Right forelimb (tissue), 1 donor: ENCODE measurements around the gene DKC1.

ENCODE experiments used
- DNase-seq: peaks from one replicate; pipeline ENCODE4 v3.0.0-alpha.2; 2018

Gene DKC1

GRCh38 chrX:154762537-154763296 lies at the start of gene DKC1:
DKC1 (plus strand) TSS chrX:154762864; CDS start chrX:154762966, 102 bp downstream.
- DNase-seq = peak; percentile 93

GRCh38 chrX:154714925-154715324 lies 47.7 kb upstream of the DKC1 start:
- DNase-seq = no peak

DNA sequence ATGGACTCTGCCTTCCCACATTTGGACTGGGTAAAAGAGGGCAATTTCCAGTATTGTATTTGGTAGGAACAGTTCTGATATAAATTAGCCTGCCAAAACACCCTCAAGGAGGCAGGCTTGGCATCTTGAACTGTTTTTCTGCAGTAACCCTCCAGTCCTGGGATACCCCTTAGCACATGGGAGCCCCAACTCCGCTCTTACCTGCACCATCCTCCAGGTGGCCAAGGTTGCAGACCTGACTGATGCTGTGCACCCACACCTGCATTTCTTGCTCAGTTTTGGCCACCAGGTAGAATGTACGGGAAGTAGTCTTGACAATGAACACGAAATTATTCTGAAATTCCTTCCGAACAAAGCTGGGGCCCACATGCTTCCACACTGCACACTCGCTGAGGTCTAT lies 46.8 kb upstream of the DKC1 start:
- no peak for DNase-seq

DNA sequence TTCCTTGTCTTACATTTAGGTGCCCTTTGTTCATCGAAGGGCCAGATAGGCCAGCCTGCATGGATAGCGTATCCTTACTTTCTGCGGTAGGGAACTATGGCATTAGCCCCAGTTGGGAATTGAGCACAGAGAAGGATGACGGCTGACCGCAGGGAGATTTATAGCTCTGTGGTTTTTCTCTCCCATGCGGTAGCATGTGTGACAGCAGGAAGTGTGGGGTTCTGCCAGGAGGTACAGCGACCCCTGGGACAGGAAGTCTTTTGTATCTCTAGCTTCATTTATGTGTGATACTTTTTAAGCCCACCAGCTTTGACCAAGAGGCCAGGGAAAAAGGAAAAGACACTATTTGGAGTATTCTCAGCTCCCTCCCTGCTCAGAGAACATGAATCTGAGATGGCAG lies 44.8 kb upstream of the DKC1 start:
- DNase-seq = no peak

- no peak for DNase-seq
These were observed 44.0 kb upstream of the DKC1 start for GRCh38 chrX:154718616-154719015.

- DNase-seq = no peak
These were observed 43.5 kb upstream of the DKC1 start for GRCh38 chrX:154719132-154719675.

DNA sequence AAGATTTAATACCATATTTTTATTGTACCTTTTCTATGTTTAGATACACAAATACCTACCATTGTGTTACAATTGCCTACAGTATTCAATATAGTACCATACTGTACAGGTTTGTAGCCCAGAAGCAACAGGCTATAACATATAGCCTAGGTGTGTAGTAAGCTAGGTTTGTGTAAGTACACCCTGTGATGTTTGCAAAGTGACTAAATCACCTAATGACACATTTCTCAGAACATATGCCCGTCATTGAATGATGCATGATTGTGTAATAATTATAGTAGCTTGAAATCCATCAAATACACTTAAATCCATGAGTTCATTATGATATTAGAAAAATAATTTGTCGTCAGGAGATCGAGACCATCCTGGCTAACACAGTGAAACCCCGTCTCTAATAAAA lies 42.6 kb upstream of the DKC1 start:
- DNase-seq = no peak

DNA sequence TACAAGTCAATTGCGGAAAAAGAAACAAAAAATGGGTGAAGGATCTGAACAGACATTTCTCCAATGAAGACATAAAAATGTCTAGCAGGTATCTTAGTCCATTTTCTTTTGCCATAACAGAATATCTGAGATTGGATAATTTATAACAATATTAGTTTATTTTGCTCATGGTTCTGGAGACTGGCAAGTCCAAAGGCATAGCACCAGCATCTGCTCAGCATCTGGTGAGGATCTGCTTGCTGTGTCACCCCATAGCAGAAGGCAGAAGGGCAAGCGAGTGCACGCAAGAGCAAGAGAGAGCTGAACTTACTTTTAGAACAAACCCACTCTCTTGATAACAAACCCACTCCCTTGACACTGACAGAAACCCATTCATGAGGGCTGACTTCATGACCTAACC lies 41.5 kb upstream of the DKC1 start:
- DNase-seq = no peak

- no peak for DNase-seq
These were observed 37.5 kb upstream of the DKC1 start for GRCh38 chrX:154724993-154725756.

DNA sequence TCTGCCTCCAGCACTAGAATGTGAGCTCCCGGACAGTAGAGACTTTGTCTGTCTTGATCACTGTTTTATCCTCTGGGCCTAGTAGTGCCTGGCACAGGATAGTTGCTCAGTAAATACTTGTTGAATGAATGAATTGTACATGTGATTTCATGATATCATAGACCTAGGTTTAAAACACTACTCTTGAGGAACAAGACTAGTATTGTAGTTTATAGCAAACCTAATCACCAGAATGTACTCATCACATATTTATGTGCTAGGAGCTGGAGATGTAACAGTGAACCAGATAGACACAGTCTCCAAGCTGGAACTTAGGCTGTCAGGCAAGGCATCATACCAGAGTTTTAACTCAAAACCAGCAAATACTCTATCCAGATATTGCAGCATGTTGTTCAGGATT lies 35.2 kb upstream of the DKC1 start:
- DNase-seq = no peak

- peak; percentile 77 for DNase-seq
These were observed 34.8 kb upstream of the DKC1 start for GRCh38 chrX:154727871-154728270.

GRCh38 chrX:154728431-154729190 lies 34.1 kb upstream of the DKC1 start:
- DNase-seq = no peak

DNA sequence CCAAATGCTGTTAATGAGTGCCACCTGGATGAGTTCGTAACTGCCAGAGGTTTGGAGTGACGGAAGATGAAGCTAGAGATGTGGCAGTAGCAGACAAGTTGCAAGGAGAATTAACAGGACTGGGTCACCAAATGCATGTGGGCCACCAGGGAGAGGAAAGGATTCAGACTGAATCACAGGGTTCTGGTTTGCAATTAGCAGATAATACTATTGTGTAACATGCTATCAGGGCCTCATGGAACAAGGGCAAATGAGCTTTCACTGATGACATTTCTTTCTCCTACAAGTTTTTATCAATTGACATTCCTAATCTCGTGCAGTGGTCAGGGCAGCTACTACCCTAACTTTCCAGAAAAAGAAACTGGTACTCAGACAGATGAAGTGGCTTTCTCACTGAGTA lies 33.2 kb upstream of the DKC1 start:
- no peak for DNase-seq

DNA sequence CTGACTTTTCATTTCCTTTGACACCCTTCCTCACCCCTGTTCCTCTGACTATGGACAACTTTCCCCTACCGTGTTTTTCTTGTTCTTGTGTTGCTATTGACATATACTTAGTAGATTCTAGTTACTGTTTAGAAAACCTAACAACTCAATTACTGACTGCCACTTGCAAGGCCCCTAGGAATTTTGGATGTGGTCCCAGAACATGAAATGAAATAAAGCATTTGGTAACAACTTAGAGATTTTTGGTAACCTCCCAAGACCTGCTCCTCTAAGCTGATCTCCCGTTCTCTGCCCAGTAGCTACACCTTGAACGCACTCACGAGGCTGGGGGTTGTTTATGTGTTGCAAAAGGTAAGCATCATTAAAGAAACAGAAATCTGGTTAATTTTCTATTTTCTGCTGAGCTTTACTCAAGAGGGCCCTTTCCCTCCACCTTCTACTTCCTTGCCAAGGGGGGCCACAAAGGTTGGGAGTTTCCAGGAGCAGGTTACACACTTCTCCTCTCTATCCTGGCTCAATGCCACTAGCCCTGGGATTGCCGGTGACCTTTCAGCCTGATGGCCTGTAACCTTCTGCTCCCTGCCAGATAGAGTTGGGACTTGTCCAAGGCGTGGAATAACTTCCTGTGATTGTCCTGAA lies 32.3 kb upstream of the DKC1 start:
- no peak for DNase-seq

- no peak for DNase-seq
These were observed 31.5 kb upstream of the DKC1 start for GRCh38 chrX:154731184-154731583.

GRCh38 chrX:154731881-154732280 lies 30.8 kb upstream of the DKC1 start:
- DNase-seq = no peak

- no peak for DNase-seq
These were observed 30.1 kb upstream of the DKC1 start for GRCh38 chrX:154732421-154733065.

DNA sequence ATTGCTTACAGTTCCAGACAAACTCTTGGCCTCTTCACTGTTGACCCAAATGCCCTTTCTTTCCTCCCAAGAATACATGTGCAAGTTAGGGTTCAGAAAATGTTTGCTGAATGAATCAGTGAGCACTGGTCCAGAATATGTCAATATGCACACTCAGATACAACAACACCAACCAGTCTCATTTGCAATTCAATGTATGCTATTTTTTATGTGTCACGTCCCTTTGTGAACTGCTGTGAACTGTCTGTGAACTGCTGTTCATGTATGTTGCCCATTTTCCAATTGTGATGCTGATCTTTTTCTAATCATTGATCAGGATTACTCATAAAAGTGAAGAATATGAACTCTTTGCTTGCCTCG lies 29.6 kb upstream of the DKC1 start:
- no peak for DNase-seq

DNA sequence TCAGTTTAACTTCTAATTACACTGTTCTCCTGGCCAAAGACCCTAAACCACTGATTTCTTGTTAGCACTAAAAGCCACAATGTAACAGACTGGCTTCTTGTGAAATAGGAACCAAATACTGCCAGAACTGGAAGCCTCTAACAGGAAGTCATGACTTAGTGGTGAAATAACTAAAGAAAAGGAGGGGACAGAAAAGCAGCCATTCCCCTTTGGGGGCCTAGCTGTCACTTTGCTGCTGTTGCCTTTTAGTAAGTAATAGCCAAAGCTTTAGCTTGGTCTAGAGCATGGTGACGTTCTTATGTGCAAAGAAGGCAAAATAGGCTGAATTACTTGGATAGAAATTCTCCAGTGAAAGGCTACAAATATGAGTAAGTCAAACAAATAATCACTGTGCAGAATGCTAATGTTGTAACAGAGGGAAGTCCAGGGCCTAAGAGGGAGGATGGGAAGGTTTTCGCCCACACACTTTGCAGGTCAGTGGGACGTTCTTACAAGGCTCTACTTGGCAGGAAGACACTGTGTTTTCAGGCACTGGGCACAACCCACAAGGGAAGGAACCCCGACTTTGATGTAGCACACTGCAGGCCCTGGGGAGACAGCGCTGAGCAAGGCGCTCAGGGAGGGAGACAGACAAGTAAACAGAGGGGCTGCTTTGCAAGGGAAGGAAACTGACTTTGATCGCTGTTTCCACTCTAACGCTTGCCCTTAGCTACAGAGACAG lies 28.4 kb upstream of the DKC1 start:
- no peak for DNase-seq

- DNase-seq = no peak
These were observed 26.8 kb upstream of the DKC1 start for GRCh38 chrX:154735695-154736393.

DNA sequence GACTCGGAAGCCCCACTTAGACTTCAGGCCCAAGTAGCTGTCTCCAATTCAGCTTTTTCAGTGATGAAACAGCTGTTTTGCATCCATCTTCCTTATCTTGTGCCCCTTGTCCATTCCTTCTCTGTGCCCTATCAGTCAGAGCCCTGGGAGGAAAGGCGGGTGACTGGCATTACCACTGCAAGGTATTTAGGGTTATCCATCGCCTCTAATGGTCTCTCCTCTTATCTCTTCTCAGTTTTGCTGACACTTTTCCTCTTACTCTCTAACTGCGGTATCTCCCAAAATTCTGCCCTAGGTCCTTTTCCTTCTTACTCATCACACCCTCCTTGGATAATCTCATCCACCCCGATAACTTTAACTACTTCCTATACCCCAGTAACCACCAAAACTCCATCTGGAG lies 25.5 kb upstream of the DKC1 start:
- DNase-seq = no peak
